Gastrocnemius medialis (tissue), 4 donors: ENCODE results near the gene ADAMTSL3. TPM values are rescaled to one million over a fixed set of nuclear protein-coding genes. Genes with fewer than 3 reads are reported as not detected.

Source experiments
- ATAC-seq, 2 donors: fragments of 150-250 bp; one replicate each; pipeline ENCODE4 v1.9.1; 2016
- DNase-seq, 2 donors: peaks; one replicate each; pipeline ENCODE4 v3.0.0-alpha.2; 2019
- H3K27ac ChIP-seq, 4 donors: fragments of 200-600 bp; sonication (generic); 1 replicate in 1 of 4; 2 replicates in 3 of 4; pipeline ENCODE4 v1.5.1; 2016 to 2018; ENCODE audit warnings: mild to moderate bottlenecking in 2 of 4, moderate library complexity in 1 of 4
- H3K27me3 ChIP-seq, 3 donors: fragments of 200-600 bp; sonication (generic) in 2 of 3; 1 replicate in 1 of 3; 2 replicates in 2 of 3; pipeline versions ENCODE4 v1.5.1 to v1.6.0; 2016 to 2019; ENCODE audit warnings: mild to moderate bottlenecking in 1 of 3, moderate library complexity in 1 of 3
- H3K36me3 ChIP-seq, 2 donors: fragments of 200-600 bp; sonication (generic) in 1 of 2; one replicate each; pipeline ENCODE4 v1.5.1; 2017 to 2018
- H3K4me1 ChIP-seq, 2 donors: fragments of 200-600 bp; sonication (generic) in 1 of 2; one replicate each; pipeline ENCODE4 v1.5.1; 2016 to 2017; ENCODE audit warnings: mild to moderate bottlenecking in 2 of 2
- H3K4me3 ChIP-seq, 4 donors: fragments of 200-600 bp; sonication (generic) in 3 of 4; 1 replicate in 1 of 4; 2 replicates in 3 of 4; pipeline ENCODE4 v1.5.1; 2016 to 2019; ENCODE audit warnings: mild to moderate bottlenecking in 2 of 4
- H3K9me3 ChIP-seq, 3 donors: fragments of 200-600 bp; sonication (generic) in 2 of 3; 1 replicate in 1 of 3; 2 replicates in 2 of 3; pipeline ENCODE4 v1.5.1; 2016 to 2019
- CTCF ChIP-seq, 5 experiments: fragments of 450-650 bp in 3 of 5; fragments of 200-600 bp in 2 of 5; sonication (generic) in 2 of 5; IDR thresholded peaks in 4 of 5; conservative IDR thresholded peaks in 1 of 5; 1 replicate in 4 of 5; 2 replicates in 1 of 5; pipeline ENCODE4 v1.5.1; 2016 to 2019; ENCODE audit warnings: antibody characterized with exemption in 5 of 5, mild to moderate bottlenecking in 3 of 5, moderate library complexity in 3 of 5
- POLR2A ChIP-seq, 2 donors: fragments of 450-650 bp; IDR thresholded peaks; one replicate each; pipeline ENCODE4 v1.6.1; 2017; ENCODE audit warnings: antibody characterized with exemption in 2 of 2, mild to moderate bottlenecking in 2 of 2, moderate library complexity in 2 of 2
- in situ Hi-C, 4 donors: fragments of 200-750 bp; cut with MboI; loops; one replicate each; pipeline versions ENCODE4 v1.15.0 to v1.8.0; 2017; ENCODE audit warnings: low sequenced_read_pairs in 4 of 4
- intact Hi-C: fragments of 100-400 bp; cut with DNase I; formaldehyde crosslinking; loops from one replicate; pipeline ENCODE4 v1.15.1; 2023; ENCODE audit warnings: low total_unique reads
- total RNA-seq, 4 donors: library from RNA; depleted of rRNA; stranded (reverse); fragments of >200 nt; gene quantifications; one replicate each; pipeline versions ENCODE4 v1.1.0 to v1.2.3, GENCODE V29; 2016

Gene ADAMTSL3
- total RNA-seq, 4 donors from 2014 or later: 0.66 to 2.9 (median 0.76) TPM

GRCh38 chr15:83766339-83766738, 112.4 kb downstream of the ADAMTSL3 start:
- no peaks in the 10 kb centered on the region for H3K4me1 ChIP-seq
- in situ Hi-C loops: no loop called here

GRCh38 chr15:83767741-83768140, 113.8 kb downstream of the ADAMTSL3 start:
- no peak overlapping the region for H3K4me3 ChIP-seq
- H3K36me3 ChIP-seq: no peaks in the 10 kb centered on the region
- intact Hi-C loops: no loop called here
- H3K9me3 ChIP-seq: no peaks in the 10 kb centered on the region
- TF ChIP-seq POLR2A (IDR thresholded peaks at IDR 0.05) (no peak), CTCF (IDR thresholded peaks at IDR 0.05 in 4 of 5, conservative IDR thresholded peaks at IDR 0.05 in 1 of 5) (no peak)
- H3K4me1 ChIP-seq: no peaks in the 10 kb centered on the region
- no peaks in the 10 kb centered on the region for H3K27me3 ChIP-seq
- no peak for ATAC-seq
- no peak overlapping the region for H3K27ac ChIP-seq
- in situ Hi-C loops: no loop called here
- DNase-seq: no peak

More at GRCh38 chr15:83766339-83766738, 112.4 kb downstream of the ADAMTSL3 start:
- Histone ChIP-seq H3K27me3 (no peaks in the 10 kb centered on the region), H3K4me3 (no peak overlapping the region), H3K36me3 (no peaks in the 10 kb centered on the region), H3K9me3 (no peaks in the 10 kb centered on the region), H3K27ac (no peak overlapping the region)
- TF ChIP-seq CTCF (IDR thresholded peaks at IDR 0.05 in 4 of 5, conservative IDR thresholded peaks at IDR 0.05 in 1 of 5): no peak
- no peak for TF ChIP-seq POLR2A (IDR thresholded peaks at IDR 0.05)
- ATAC-seq (no peak), DNase-seq (no peak)
- intact Hi-C loops: no loop called here

GRCh38 chr15:83769411-83769999, 115.6 kb downstream of the ADAMTSL3 start:
- in situ Hi-C loops: no loop called here
- ATAC-seq (no peak), DNase-seq (no peak)
- no peaks in the 10 kb centered on the region for H3K9me3 ChIP-seq
- H3K4me3 ChIP-seq: no peak overlapping the region
- H3K36me3 ChIP-seq: no peaks in the 10 kb centered on the region
- no peak overlapping the region for H3K27ac ChIP-seq
- intact Hi-C loops: no loop called here
- TF ChIP-seq POLR2A (IDR thresholded peaks at IDR 0.05) (no peak), CTCF (IDR thresholded peaks at IDR 0.05 in 4 of 5, conservative IDR thresholded peaks at IDR 0.05 in 1 of 5) (no peak)
- H3K27me3 ChIP-seq: no peaks in the 10 kb centered on the region
- no peaks in the 10 kb centered on the region for H3K4me1 ChIP-seq

- Histone ChIP-seq H3K36me3 (no peaks in the 10 kb centered on the region), H3K27ac (no peak overlapping the region), H3K9me3 (no peaks in the 10 kb centered on the region), H3K4me1 (no peaks in the 10 kb centered on the region), H3K27me3 (no peaks in the 10 kb centered on the region), H3K4me3 (no peak overlapping the region)
- intact Hi-C loops: no loop called here
- DNase-seq (no peak), ATAC-seq (no peak)
- in situ Hi-C loops: no loop called here
- TF ChIP-seq CTCF (IDR thresholded peaks at IDR 0.05 in 4 of 5, conservative IDR thresholded peaks at IDR 0.05 in 1 of 5) (no peak), POLR2A (IDR thresholded peaks at IDR 0.05) (no peak)
These were observed 121.8 kb downstream of the ADAMTSL3 start for GRCh38 chr15:83775738-83776137.

GRCh38 chr15:83776986-83777385, 123.1 kb downstream of the ADAMTSL3 start:
- no peaks in the 10 kb centered on the region for H3K27me3 ChIP-seq
- no peak for TF ChIP-seq POLR2A (IDR thresholded peaks at IDR 0.05)
- no peak for TF ChIP-seq CTCF (IDR thresholded peaks at IDR 0.05 in 4 of 5, conservative IDR thresholded peaks at IDR 0.05 in 1 of 5)
- H3K36me3 ChIP-seq: no peaks in the 10 kb centered on the region
- in situ Hi-C loops (no loop called here), intact Hi-C loops (no loop called here)
- no peak overlapping the region for H3K4me3 ChIP-seq
- no peaks in the 10 kb centered on the region for H3K4me1 ChIP-seq
- ATAC-seq: no peak
- H3K9me3 ChIP-seq: no peaks in the 10 kb centered on the region
- no peak for DNase-seq
- no peak overlapping the region for H3K27ac ChIP-seq
